HL-60 (cell line): ENCODE results near the gene ZNF567.
"Not testable (repeated sequence)": the region's sequence is repeated elsewhere in the genome, so short reads cannot be mapped to it uniquely, and the experiment has no call there.

Experiments
- DNase-seq, 2 experiments: peaks; one replicate each; pipeline ENCODE4 v3.0.0-alpha.2; 2010 to 2020; ENCODE audit warnings: low read depth in 1 of 2, low spot score in 1 of 2
- H3K27ac ChIP-seq: fragments of 250-450 bp; sonication (Bioruptor Pico); replicated peaks from 2 replicates; pipeline ENCODE4 v1.5.1; 2020; ENCODE audit warnings: mild to moderate bottlenecking, moderate library complexity
- H3K27me3 ChIP-seq: fragments of 250-450 bp; sonication (Bioruptor Pico); 2 replicates; pipeline ENCODE4 v1.5.1; 2021; ENCODE audit warnings: mild to moderate bottlenecking, moderate library complexity; ENCODE audit not compliant: insufficient read depth, poor library complexity, severe bottlenecking
- H3K4me3 ChIP-seq: replicated peaks from 2 replicates; pipeline ENCODE4 v1.5.1; 2011; ENCODE audit warnings: mild to moderate bottlenecking, control low read depth, low read length; ENCODE audit not compliant: insufficient read depth
- GABPA ChIP-seq: IDR thresholded peaks from 2 replicates; pipeline ENCODE4 v1.6.1; 2012; ENCODE audit warnings: low read depth
- POLR2AphosphoS5 ChIP-seq: IDR thresholded peaks from 2 replicates; pipeline ENCODE4 v1.6.1; 2012; ENCODE audit warnings: low read depth
- REST ChIP-seq: IDR thresholded peaks from 2 replicates; pipeline ENCODE4 v1.6.1; 2012; ENCODE audit warnings: low read depth; ENCODE audit not compliant: insufficient replicate concordance
- SPI1 ChIP-seq: IDR thresholded peaks from 2 replicates; pipeline ENCODE4 v1.6.1; 2012; ENCODE audit warnings: low read depth, mild to moderate bottlenecking, borderline replicate concordance
- TF ChIP-seq, protein P1 (sequence below): IDR thresholded peaks from one replicate; pipeline ENCODE4 v1.5.1; 2011; ENCODE audit warnings: low read length, control low read depth, inconsistent platforms; ENCODE audit not compliant: insufficient read depth

ZNF567 gene

DNA sequence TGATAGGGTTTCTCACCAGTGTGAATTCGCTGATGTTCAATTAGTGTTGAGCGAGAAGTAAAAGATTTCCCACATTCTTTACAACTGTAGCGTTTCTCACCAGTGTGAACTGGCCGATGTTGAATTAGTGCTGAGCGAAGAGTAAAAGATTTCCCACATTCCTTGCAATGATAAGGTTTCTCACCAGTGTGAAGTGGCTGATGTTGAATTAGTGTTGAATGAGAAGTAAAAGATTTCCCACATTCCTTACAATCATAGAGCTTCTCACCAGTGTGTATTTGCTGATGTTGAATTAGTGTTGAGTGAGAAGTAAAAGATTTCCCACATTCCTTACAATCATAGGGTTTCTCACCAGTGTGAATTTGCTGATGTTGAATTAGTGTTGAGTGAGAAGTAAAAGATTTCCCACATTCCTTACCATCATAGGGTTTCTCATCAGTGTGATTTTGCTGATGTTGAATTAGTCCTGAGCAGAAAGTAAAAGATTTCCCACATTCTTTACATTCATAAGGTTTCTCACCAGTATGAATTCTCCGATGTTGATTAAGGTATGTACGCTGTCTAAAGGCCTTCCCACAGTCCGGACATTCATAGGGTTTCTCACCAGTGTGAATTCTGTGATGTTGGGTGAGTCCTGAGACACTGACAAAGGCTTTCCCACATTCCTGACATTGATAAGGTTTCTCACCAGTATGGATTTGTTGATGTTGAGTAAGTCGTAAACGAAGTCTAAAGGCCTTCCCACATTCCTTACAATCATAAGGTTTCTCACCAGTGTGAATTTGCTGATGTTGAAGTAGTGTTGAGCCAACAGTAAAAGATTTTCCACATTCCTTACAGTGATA is 61.2 kb downstream of the ZNF567 start:
- no peak for TF ChIP-seq REST
- TF ChIP-seq, protein P1, sequence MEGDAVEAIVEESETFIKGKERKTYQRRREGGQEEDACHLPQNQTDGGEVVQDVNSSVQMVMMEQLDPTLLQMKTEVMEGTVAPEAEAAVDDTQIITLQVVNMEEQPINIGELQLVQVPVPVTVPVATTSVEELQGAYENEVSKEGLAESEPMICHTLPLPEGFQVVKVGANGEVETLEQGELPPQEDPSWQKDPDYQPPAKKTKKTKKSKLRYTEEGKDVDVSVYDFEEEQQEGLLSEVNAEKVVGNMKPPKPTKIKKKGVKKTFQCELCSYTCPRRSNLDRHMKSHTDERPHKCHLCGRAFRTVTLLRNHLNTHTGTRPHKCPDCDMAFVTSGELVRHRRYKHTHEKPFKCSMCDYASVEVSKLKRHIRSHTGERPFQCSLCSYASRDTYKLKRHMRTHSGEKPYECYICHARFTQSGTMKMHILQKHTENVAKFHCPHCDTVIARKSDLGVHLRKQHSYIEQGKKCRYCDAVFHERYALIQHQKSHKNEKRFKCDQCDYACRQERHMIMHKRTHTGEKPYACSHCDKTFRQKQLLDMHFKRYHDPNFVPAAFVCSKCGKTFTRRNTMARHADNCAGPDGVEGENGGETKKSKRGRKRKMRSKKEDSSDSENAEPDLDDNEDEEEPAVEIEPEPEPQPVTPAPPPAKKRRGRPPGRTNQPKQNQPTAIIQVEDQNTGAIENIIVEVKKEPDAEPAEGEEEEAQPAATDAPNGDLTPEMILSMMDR: no peak
- TF ChIP-seq POLR2AphosphoS5: no peak
- TF ChIP-seq GABPA: no peak
- TF ChIP-seq SPI1: no peak
- DNase-seq: no peak
- H3K4me3 ChIP-seq: no peak overlapping the region

DNA sequence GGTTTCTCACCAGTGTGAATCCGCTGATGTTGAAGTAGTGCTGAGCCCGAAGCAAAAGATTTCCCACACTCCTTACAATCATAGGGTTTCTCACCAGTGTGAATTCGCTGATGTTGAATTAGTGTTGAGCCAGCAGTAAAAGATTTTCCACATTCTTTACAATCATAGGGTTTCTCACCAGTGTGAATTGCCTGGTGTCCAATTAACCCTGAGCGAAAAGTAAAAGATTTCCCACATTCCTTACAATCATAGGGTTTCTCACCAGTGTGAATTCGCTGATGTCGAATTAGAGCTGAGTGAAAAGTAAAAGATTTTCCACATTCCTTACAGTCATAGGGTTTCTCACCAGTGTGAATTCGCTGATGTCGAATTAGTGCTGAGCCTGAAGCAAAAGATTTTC is 62.2 kb downstream of the ZNF567 start:
- H3K4me3 ChIP-seq, H3K27me3 ChIP-seq, DNase-seq, H3K27ac ChIP-seq: not testable (repeated sequence)

More for the DNA sequence above, 61.2 kb downstream of the ZNF567 start:
- Histone ChIP-seq H3K27me3 (no peaks in the 10 kb centered on the region), H3K27ac (no peak overlapping the region)

DNA sequence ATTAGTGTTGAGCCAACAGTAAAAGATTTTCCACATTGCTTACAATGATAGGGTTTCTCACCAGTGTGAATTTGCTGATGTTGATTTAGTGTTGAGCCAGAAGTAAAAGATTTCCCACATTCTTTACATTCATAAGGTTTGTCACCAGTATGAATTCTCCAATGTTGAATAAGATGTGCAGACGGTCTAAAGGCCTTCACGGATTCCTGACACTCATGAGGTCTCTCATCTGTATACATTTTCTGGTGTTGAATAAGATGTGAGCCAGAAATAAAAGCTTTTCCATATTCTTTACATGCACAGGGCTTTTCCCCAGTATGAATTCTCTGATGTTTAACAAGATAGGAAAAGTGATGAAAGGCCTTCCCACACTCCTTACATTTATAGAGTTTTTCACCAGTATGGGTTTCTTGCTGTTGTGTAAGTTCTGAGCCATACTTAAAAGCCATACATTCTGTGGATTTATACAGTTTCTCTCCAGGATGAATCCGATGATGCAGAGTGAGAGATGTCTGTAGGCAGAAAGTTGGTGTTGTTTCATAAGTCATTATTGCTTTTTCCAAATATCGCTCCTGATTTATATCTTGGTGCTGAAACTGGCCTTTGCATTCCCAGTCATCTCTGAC is 62.8 kb downstream of the ZNF567 start:
- no peaks in the 10 kb centered on the region for H3K27me3 ChIP-seq
- H3K27ac ChIP-seq: no peak overlapping the region
- no peak for TF ChIP-seq REST
- TF ChIP-seq POLR2AphosphoS5: no peak
- TF ChIP-seq SPI1: no peak
- no peak for TF ChIP-seq GABPA
- TF ChIP-seq, protein P1: no peak
- DNase-seq: no peak
- no peak overlapping the region for H3K4me3 ChIP-seq
